GM19035 (cell line): Measurements from ENCODE around the gene SIPA1L2.

Source experiments
- ATAC-seq: cut with Tn5 transposase; IDR thresholded peaks from one replicate; pipeline ENCODE4 v1.9.1; 2021; ENCODE audit not compliant: unreplicated experiment

SIPA1L2 gene

DNA sequence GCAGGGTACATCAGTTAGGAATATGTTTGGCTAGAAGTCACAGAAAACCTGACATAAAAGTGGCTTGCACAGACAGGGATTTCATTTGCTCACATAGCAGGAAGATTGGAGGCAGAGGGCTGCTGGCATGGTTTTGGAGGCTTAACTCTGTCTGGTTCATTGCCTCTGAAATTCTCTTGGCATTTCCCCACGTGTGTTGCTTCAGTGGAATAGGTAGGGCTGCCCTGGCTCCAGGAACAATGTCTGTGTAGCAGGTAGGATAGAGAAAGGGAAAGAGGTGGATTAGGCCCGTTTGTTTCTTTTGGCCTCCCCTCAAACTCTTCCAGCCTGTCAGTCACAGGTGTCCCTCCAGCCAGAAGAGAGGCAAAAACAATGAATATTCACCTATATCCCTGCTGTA lies 20.5 kb upstream of the SIPA1L2 start:
- ATAC-seq = no peak

DNA sequence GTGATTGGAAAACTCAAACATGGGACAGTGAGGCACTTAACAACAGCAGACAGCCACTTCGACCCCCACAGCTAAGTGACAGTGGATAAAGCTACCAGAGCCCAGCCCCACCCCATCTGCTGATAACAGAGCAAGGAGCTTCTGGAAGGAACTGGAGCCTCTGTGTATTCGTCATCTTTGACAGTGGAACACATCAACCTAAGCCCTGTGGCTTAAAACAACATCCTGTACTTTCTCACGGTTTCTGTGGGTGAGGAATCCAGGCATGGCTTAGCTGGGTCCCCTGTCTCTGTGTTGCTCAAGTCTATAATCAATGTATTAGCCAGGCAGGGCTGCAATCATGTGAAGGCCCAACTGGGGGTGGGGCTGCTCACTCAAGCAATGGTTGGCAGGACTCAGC lies 18.4 kb upstream of the SIPA1L2 start:
- no peak for ATAC-seq

GRCh38 chr1:232644209-232644608 lies 14.3 kb upstream of the SIPA1L2 start:
- ATAC-seq = no peak

DNA sequence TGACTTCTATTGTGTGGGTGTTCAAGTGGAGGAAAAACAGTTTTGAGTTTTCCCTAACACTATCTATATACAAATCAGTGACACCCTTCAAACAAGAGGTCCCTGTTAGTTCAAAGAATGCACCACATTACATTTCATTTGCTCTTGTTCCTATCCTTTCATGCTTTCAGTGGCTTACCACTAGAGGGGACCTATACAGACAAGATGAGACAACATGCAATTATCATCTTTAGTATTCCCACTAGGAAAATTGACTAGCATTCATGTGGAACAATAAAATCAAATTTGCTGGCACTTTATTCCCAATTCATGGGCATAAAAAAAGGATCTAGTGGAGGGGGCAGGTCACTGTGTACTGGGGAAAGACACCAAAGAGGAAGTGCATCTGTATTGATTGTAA lies 13.3 kb upstream of the SIPA1L2 start:
- no peak for ATAC-seq

DNA sequence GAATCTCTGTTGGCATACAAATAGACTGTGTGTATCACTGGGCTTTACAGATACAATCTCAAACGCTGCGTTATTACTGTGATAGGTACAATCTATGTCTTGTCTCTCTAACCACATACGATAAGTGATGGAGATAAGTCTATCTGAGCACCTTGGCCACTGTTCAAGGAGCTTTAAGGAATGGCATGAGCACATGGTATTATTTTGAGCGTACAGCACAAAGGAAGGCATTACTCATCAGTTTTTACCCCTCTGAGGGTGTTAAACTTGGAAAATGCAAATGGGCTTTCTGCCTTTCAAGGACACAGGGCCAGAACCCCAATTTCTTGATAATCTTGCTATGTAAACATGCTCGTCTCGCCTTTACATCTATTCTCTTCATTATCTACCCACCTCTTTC lies 11.6 kb upstream of the SIPA1L2 start:
- ATAC-seq = no peak

GRCh38 chr1:232636799-232637198 lies 6.9 kb upstream of the SIPA1L2 start:
- ATAC-seq = no peak

DNA sequence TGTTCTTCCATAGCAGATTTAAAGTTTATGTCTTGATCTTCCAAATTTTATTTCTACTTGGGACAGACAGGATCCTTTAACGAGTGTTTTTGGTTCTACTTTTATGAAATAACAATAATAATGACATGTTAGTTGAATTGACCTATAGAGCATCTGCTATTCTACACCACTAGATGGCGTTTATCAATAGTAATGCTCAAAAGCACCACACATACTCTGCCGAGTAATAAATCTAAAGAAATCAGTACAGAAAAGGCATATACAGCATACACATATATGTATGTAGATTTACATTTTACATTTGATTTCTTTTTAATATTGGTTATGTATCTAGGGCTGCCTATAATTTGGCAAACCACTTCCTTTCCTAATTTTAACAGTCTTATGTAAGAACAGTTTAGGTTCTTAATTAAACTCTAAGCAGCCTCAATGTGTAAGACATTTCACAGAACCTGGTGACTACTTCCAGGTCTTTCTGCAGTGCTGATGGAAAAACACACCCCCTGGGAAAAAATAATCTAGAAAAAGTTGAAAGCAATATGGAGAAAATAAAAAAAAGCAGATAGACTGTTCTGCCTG lies 5.9 kb upstream of the SIPA1L2 start:
- ATAC-seq = peak; percentile 82

DNA sequence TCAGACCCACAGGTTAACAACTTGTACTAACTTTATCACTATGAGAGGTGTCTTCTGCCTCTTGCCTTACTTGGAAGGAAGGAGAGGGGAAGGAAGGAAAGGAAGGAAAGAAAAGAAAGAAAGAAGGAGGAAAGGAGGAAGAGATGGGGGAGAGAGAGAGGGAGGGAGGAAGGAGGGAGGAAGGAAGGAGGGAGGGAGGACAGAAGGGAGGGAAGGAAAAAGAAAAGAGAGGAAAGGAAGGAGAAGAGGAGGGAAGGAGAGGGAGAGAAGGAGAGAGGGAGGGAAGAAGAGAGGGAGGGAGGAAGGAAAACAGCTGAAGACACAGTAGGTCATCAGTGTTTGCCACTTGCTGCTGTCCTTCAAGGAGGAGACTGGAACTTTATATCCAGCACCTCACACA lies 5.3 kb upstream of the SIPA1L2 start:
- ATAC-seq = no peak

GRCh38 chr1:232634096-232634495 lies 4.2 kb upstream of the SIPA1L2 start:
- no peak for ATAC-seq

DNA sequence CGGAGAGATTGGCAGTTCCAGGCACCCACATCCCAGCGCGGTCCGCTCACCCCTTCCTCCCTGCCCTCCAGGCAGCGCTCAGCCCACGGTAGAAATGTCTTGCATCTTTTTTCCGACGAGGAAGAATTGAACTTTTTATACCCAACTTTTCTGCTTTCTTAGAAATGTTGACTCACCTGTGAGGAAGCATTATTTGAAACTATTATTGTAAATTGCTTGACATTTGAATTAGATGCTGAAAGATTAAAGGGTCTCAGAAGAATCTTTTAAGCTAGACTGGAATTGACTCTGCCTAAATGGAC lies 912 bp upstream of the SIPA1L2 start:
- no peak for ATAC-seq

DNA sequence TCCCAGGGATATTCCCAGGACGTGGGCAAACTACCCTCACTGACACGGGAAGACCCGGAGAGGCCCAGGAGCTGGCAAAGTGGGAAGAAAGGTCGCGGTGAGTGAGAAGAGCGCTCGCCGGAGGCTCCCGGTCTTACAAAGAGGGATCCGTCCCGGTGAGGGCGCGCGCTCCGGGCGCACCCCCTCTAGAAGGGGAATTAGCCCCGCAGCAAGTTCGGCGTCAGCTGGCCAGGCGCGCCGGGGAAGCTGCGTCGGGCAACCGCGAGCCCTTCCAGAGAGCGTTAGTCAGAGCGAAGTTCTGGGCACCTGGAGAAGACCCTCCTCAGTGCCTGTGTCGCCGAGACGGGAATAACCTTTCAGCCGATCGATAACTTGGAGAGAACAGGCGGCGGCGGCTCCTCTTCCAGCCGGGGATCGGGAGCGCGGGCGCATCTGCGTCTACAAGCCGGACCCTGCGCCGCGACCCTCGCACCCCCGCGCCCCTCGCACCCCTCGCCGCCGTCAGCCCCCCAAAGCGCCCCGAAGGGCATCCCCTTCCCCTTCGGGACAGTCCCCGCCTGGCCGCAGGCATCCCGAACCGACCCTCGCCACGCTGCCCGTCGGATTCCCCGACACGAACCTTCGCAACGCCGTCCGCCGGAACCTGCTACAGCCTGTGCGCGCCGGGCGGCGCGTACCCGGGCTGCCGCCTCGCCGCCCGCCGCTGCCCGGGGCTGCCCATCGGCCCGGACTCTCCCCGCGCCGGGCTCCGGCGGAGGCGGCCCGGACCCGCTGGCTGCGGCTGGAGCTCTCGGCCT lies 485 bp downstream of the SIPA1L2 start:
- ATAC-seq = peak; percentile 54

GRCh38 chr1:232628335-232629249 lies 1.3 kb downstream of the SIPA1L2 start:
- ATAC-seq = no peak

DNA sequence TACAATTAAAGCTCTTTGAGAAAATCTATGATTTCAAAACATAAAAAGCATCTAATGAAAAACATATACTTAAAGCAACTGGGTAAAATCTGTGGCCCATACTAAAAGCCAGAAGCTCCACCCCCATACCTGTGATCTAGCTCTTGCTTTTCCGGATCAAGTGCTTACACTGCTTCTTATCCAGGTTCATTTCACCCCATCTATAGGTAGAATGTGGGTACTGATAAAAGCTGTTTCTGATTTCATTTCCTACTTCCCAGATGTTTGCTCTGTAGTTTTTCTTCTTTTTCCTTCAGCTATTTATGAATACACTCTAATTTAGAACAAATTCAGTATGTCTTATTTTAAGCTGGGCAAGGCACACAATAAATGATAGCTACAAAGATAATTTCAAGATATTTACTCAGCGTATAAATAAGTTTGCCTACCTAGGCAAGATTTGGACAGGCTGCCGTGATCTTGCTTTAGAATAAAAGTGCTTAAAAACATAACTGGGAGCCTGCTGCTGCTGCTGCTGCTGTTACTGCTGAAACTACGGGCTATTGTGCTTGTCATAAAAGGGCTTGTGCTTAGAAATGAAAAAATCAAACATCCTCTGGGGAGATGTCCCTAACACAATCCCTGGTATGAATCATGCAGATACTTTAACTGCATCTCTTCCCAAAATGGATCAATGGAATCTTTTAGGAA lies 2.1 kb downstream of the SIPA1L2 start:
- ATAC-seq = no peak

DNA sequence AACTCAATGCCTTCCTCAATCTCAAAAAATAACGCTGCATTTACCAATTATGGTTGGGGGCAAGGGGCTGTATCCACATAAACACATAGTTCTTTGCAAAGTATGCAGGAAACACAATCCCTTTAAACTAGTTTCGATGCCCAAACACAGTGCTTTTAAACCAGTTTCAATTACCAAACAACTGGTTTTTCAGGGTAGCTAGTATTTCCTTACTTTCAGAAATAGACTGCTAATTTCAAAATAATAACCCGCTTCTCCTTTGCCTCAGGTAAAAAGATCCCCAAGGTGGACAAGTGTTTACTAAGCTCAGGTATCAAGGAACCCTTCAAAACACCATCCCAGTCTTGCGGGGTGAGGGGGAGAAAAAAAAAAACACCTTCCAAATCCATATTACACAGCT lies 2.8 kb downstream of the SIPA1L2 start:
- ATAC-seq = no peak

DNA sequence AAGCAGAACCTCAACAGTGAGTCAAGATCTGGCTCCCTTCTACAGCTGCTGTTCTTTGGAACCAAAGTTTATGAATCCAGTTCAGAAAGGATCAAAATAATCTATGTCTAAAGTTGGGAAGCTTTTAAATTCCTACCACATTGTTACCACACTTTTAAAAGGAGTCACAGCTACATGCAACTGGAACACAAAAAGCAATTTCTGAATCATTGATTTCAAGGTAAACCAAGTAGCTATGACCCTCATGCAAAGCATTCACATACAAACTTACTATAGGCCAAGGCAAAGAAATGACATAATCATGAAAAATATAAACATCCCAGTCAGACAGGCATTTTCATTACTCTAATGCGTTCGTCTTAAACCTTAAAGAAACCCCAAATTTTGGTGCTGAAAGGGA lies 3.5 kb downstream of the SIPA1L2 start:
- ATAC-seq = no peak

- no peak for ATAC-seq
These were observed 4.5 kb downstream of the SIPA1L2 start for GRCh38 chr1:232625319-232625868.

- no peak for ATAC-seq
These were observed 5.2 kb downstream of the SIPA1L2 start for GRCh38 chr1:232624546-232625281.

- ATAC-seq = no peak
These were observed 7.0 kb downstream of the SIPA1L2 start for GRCh38 chr1:232622981-232623380.

GRCh38 chr1:232622378-232622777 lies 7.6 kb downstream of the SIPA1L2 start:
- ATAC-seq = no peak

DNA sequence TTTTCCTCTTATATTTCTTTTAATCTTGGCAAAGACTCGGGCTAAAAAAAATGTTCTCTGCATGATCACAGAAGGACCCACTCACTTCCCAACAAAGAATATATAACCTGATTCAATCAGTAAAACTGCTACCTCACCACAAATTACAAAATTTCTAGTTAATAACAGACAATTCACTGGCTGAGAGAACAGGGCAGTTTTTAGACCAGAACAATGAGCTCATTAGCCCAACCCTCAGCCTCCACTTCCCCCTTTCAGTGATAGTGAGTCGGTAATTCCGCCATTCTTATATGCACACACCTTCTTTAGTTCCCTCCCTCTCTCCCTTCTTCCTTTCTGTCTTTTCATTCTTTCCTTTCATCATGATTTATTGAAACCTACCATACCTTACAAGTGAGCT lies 8.9 kb downstream of the SIPA1L2 start:
- ATAC-seq = no peak
